GM18858 (cell line): ENCODE data around the gene PLPPR2.
"Not testable (repeated sequence)": the region's sequence is repeated elsewhere in the genome, so short reads cannot be mapped to it uniquely, and the experiment has no call there.

Experiments used
- ATAC-seq: cut with Tn5 transposase; IDR thresholded peaks from one replicate; pipeline ENCODE4 v1.9.1; 2021; ENCODE audit not compliant: unreplicated experiment

Gene PLPPR2

GRCh38 chr19:11355160-11356073 is at the start of gene PLPPR2:
PLPPR2 (plus strand) TSS chr19:11355432; CDS start chr19:11357674, 2,242 bp downstream.
- no peak for ATAC-seq

DNA sequence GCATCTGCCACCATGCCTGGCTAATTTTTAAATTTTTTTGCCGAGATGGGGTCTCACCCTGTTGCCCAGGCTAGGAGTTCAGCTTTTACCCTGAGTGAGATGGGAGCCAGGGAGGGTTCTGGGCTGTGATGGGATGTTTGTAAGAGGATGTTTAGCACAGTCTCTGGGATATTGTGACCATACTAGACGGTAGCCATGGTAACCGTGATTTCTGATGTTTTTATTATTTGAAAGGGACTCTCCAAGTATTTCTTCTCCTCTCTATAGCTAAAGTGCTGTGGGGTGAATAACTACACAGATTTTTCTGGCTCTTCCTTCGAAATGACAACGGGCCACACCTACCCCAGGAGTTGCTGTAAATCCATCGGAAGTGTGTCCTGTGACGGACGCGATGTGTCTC is 48.9 kb upstream of the PLPPR2 start:
- no peak for ATAC-seq

GRCh38 chr19:11320278-11320995 is 34.8 kb upstream of the PLPPR2 start:
- not testable (repeated sequence) for ATAC-seq

GRCh38 chr19:11321191-11322126 is 33.8 kb upstream of the PLPPR2 start:
- ATAC-seq, result no peak

- ATAC-seq, result no peak
These were observed 32.8 kb upstream of the PLPPR2 start for GRCh38 chr19:11322269-11323024.

DNA sequence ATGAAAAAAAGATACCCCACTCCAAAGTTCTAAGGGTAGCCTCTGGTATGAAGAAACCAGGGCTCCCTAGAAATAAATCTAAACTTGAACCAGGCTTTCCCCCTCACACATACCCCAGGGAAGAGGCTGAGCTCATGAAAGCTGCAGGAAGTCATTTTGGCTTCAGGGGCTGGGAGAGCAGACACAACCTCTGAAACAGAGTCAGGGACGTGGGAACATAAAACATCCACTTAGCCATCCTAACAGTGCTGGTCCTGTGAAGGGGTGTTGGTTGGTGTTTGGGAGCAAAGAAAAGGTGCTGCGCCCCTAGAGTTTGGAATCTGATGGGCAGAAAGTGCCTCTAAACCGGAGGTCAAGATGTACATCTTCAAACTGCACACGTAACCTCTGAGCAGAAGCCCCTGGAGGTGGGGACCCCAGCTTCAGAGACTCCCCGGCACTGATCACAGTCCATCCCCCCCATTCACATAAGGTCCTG is 31.6 kb upstream of the PLPPR2 start:
- no peak for ATAC-seq

GRCh38 chr19:11324079-11324661 is 31.1 kb upstream of the PLPPR2 start:
- ATAC-seq, result no peak

- ATAC-seq, result no peak
These were observed 30.4 kb upstream of the PLPPR2 start for GRCh38 chr19:11324748-11325389.

DNA sequence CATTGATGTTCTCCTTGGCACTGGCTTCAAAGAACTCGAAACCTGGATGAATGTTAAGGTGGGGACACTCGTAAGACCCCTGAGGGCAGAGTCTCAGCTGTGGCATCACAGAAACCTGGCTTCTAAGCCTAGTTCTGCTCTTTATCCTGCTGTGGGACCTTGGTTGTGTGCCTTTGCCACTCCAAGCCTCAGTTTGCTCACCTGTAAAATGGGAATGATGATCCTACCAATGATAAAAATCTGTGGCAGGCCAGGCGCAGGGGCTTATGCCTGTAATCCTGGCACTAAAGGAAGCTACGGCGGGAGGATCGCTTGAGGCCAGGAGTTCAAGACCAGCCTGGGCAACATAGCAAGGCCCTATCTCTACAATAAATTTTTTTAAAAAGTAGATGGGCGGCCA is 29.7 kb upstream of the PLPPR2 start:
- no peak for ATAC-seq

GRCh38 chr19:11330127-11330526 is 25.1 kb upstream of the PLPPR2 start:
- no peak for ATAC-seq

- no peak for ATAC-seq
These were observed 23.7 kb upstream of the PLPPR2 start for GRCh38 chr19:11331502-11331901.

DNA sequence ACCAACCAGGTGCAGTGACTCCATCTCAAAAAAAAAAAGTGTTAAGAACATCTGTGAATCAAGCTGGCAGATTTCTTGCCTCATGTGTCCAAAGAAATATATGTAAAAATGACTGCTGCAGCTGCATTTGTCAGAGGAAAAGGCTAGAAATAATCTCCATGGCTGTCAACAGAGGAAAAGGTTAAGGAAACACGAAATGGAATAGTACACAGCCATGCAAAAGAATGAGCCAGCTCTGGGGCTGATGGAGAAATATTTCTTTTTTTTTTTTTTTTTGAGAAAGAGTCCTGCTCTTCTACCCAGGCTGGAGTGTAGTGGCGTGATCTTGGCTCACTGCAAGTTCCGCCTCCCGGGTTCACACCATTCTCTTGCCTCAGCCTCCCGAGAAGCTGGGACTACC is 22.4 kb upstream of the PLPPR2 start:
- no peak for ATAC-seq

- ATAC-seq, result not testable (repeated sequence)
These were observed 21.4 kb upstream of the PLPPR2 start for GRCh38 chr19:11333838-11334237.

GRCh38 chr19:11335449-11336146 is 19.6 kb upstream of the PLPPR2 start:
- no peak for ATAC-seq

GRCh38 chr19:11337080-11337479 is 18.2 kb upstream of the PLPPR2 start:
- ATAC-seq, result no peak

- no peak for ATAC-seq
These were observed 17.1 kb upstream of the PLPPR2 start for GRCh38 chr19:11338121-11338520.

DNA sequence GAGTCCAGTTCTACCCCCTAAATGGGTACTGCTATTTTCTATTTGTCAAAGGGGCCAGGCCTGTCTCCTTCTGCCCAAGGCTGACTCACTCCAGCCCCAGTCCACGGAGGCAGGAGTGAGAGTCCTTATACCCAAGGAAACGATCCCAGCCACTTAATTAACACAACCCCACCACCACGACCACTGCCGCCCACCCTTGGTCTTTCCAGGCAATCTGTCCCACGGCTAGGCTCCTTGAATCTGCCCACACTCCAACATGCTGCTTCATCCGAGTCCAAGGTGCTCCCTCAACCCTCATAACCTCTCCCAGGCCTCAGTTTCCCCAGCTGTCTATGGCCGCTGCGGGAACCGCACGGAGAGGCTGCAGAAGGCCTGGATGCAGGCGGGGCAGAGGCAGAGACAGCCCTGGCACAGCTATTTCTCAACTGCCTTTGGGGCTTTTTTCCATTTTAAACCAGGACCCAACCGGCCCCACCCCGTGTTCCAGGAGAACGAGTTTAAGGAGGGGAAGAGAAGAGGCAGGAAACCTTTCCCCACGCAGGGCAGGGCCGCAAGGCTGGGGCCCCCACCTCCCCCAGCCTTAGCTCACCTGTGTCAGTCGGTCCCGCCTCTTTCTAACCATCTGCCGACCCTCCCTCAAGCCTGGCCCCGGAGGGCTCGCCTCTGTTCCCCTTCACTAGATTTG is 16.5 kb upstream of the PLPPR2 start:
- no peak for ATAC-seq
